HCT116 (cell line): ENCODE measurements around the gene RET. TPM values are rescaled to one million over a fixed set of nuclear protein-coding genes. Genes with fewer than 3 reads are reported as not detected.

Experiments
- ATAC-seq: fragments of 200-7000 bp; cut with Tn5 transposase; 2 replicates; pipeline ENCODE4 v1.9.1; 2020; ENCODE audit warnings: mild to moderate bottlenecking, moderate library complexity
- BruUV-seq: library from RNA; stranded (reverse); fragments of 400-500 nt; replicated peaks from 2 replicates; lab custom pipeline; 2021; lab: Mats Ljungman, UMichigan
- CTCF ChIA-PET: fragments of 300-600 bp; sonication (Branson Sonifier 250); formaldehyde crosslinking; loops from one replicate; lab custom pipeline; 2021; ENCODE audit warnings: antibody characterized with exemption; lab: Charles Lee
- POLR2A ChIA-PET: fragments of 300-600, 350-600 bp; sonication (Branson Sonifier 250); formaldehyde crosslinking; loops from one replicate; lab custom pipeline; 2021; ENCODE audit warnings: antibody characterized with exemption; lab: Charles Lee
- RAD21 ChIA-PET, 2 experiments: fragments of 300-600 bp; sonication (Branson Sonifier 250); formaldehyde crosslinking; loops; one replicate each; lab custom pipeline; 2023; ENCODE audit warnings: low total read pairs in 2 of 2; ENCODE audit not compliant: uncharacterized antibody in 2 of 2, unreplicated experiment in 2 of 2, low non-redundant PET in 1 of 2; lab: Charles Lee
- DNase-seq: peaks from one replicate; pipeline ENCODE4 v3.0.0-alpha.2; 2010; ENCODE audit warnings: low read depth, low spot score
- H2AFZ ChIP-seq: fragments of 200-600 bp; shearing (Covaris generic), sonication (generic); 2 replicates; pipeline ENCODE4 v1.6.1; 2017; ENCODE audit warnings: low read depth, mixed run types, mixed read lengths, antibody characterized with exemption, low read length; ENCODE audit not compliant: poor library complexity, severe bottlenecking
- H3K27ac ChIP-seq: 2 replicates; pipeline ENCODE4 v1.5.1; 2012; ENCODE audit warnings: low read depth, low read length
- H3K27me3 ChIP-seq: fragments of 200-600 bp; sonication (generic); 2 replicates; pipeline ENCODE4 v1.6.1; 2016; ENCODE audit warnings: mixed run types, low read length, mixed read lengths; ENCODE audit not compliant: insufficient read depth
- H3K36me3 ChIP-seq, 2 experiments: fragments of 200-500 bp in 1 of 2; fragments of 200-600 bp in 1 of 2; sonication (Bioruptor generic) in 1 of 2; sonication (generic) in 1 of 2; 2 replicates each; pipeline versions ENCODE4 v1.5.1 to v1.6.1; 2014 to 2016; ENCODE audit warnings: low read length in 2 of 2, inconsistent platforms in 1 of 2, mixed read lengths in 1 of 2, mixed run types in 1 of 2; ENCODE audit not compliant: insufficient read depth in 2 of 2, control insufficient read depth in 1 of 2
- H3K4me1 ChIP-seq, 2 experiments: fragments of 200-600 bp in 1 of 2; sonication (generic) in 1 of 2; 2 replicates each; pipeline versions ENCODE4 v1.5.1 to v1.6.1; 2012 to 2017; ENCODE audit warnings: low read length in 2 of 2, inconsistent platforms in 1 of 2, mild to moderate bottlenecking in 1 of 2, mixed read lengths in 1 of 2, mixed run types in 1 of 2, moderate library complexity in 1 of 2; ENCODE audit not compliant: insufficient read depth in 2 of 2, control insufficient read depth in 1 of 2
- H3K4me2 ChIP-seq: fragments of 200-600 bp; sonication (generic); 2 replicates; pipeline ENCODE4 v1.6.1; 2017; ENCODE audit warnings: mixed run types, low read length, mixed read lengths
- H3K4me3 ChIP-seq, 2 experiments: fragments of 200-600 bp in 1 of 2; sonication (generic) in 1 of 2; replicated peaks in 1 of 2; 2 replicates each; pipeline ENCODE4 v1.5.1; 2011 to 2016; ENCODE audit warnings: low read length in 2 of 2, control low read depth in 1 of 2, low read depth in 1 of 2, mild to moderate bottlenecking in 1 of 2, mixed read lengths in 1 of 2, mixed run types in 1 of 2
- H3K79me2 ChIP-seq: fragments of 200-600 bp; sonication (generic); 2 replicates; pipeline ENCODE4 v1.6.1; 2017; ENCODE audit warnings: mild to moderate bottlenecking, mixed run types, low read length, moderate library complexity, mixed read lengths; ENCODE audit not compliant: insufficient read depth
- H3K9ac ChIP-seq: fragments of 200-600 bp; sonication (generic); 2 replicates; pipeline ENCODE4 v1.6.1; 2016; ENCODE audit warnings: low read length, mixed read lengths
- H3K9me2 ChIP-seq: fragments of 200-600 bp; sonication (generic), shearing (Covaris generic); 2 replicates; pipeline ENCODE4 v1.6.1; 2017; ENCODE audit warnings: mixed run types, mild to moderate bottlenecking, moderate library complexity; ENCODE audit not compliant: insufficient read depth
- H3K9me3 ChIP-seq, 2 experiments: fragments of 200-500 bp in 1 of 2; fragments of 200-600 bp in 1 of 2; sonication (Bioruptor generic) in 1 of 2; sonication (generic) in 1 of 2; 2 replicates each; pipeline ENCODE4 v1.6.1; 2014 to 2017; ENCODE audit warnings: low read length in 2 of 2, mixed read lengths in 2 of 2, inconsistent platforms in 1 of 2, low read depth in 1 of 2, mild to moderate bottlenecking in 1 of 2, mixed run types in 1 of 2, moderate library complexity in 1 of 2; ENCODE audit not compliant: control insufficient read depth in 1 of 2, insufficient read depth in 1 of 2
- H4K20me1 ChIP-seq: fragments of 200-600 bp; sonication (generic), shearing (Covaris generic); 2 replicates; pipeline ENCODE4 v1.6.1; 2017; ENCODE audit warnings: mixed run types, mild to moderate bottlenecking, moderate library complexity; ENCODE audit not compliant: insufficient read depth
- CEBPB ChIP-seq: IDR thresholded peaks from 2 replicates; pipeline ENCODE4 v1.6.1; 2012; ENCODE audit warnings: low read depth
- ELF1 ChIP-seq: IDR thresholded peaks from 2 replicates; pipeline ENCODE4 v1.6.1; 2012; ENCODE audit warnings: low read depth, borderline replicate concordance
- POLR2A ChIP-seq: IDR thresholded peaks from 2 replicates; pipeline ENCODE4 v1.7.0; 2011; ENCODE audit warnings: borderline replicate concordance; ENCODE audit not compliant: insufficient read depth, insufficient read length; ENCODE audit errors: extremely low read depth
- RAD21 ChIP-seq: IDR thresholded peaks from 2 replicates; pipeline ENCODE4 v1.6.1; 2012; ENCODE audit warnings: low read depth, mild to moderate bottlenecking
- SIN3A ChIP-seq: IDR thresholded peaks from 2 replicates; pipeline ENCODE4 v1.6.1; 2012; ENCODE audit warnings: low read depth
- YY1 ChIP-seq: IDR thresholded peaks from 2 replicates; pipeline ENCODE4 v1.6.1; 2011; ENCODE audit warnings: low read length, low read depth, moderate library complexity, mild to moderate bottlenecking; ENCODE audit not compliant: insufficient replicate concordance; ENCODE audit errors: extremely low read depth
- ZNF274 ChIP-seq: fragments of 200-500 bp; sonication (Bioruptor generic); IDR thresholded peaks from 2 replicates; pipeline ENCODE4 v1.6.1; 2014; ENCODE audit warnings: mild to moderate bottlenecking, low read depth, low read length, inconsistent platforms
- intact Hi-C: fragments of 100-400 bp; cut with micrococcal nuclease; formaldehyde crosslinking; loops from 2 replicates; pipeline ENCODE4 v1.10.0; 2022
- total RNA-seq: library from RNA; stranded (reverse); gene quantifications from one replicate; pipeline ENCODE4 v1.2.1, GENCODE V29; 2021; ENCODE audit not compliant: unreplicated experiment
- TF ChIP-seq, protein P1 (sequence below): IDR thresholded peaks from 2 replicates; pipeline ENCODE4 v1.6.1; 2012

RET gene
- total RNA-seq, 1 experiment from 2014 or later = 5.9 TPM

DNA sequence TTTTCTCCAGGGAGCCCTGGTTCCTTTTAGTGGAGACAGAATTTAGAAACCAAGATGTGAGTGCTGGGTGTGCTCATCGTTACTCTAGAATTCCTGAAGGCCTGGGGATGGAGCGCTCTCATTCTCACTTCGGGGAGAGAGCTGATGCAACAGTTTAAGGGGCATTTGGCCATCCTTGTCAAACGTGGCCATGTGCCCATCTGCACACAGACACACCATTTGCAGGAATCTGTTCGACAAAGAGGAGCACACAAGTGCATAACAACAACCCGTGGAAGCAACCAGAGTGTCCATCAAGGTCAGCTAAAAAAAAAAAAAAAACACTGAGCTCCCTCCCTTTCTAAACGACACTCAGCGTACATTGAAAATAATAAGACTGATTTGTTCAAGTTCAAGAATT is 23.0 kb upstream of the RET start:
- no peak overlapping the region for H2AFZ ChIP-seq
- intact Hi-C loops = no loop called here
- CTCF ChIA-PET = no interaction called here
- no peak overlapping the region for H3K4me2 ChIP-seq
- no peak overlapping the region for H3K9ac ChIP-seq
- no peaks in the 10 kb centered on the region for H3K36me3 ChIP-seq
- H3K79me2 ChIP-seq = no peaks in the 10 kb centered on the region
- no peak overlapping the region for H3K27ac ChIP-seq
- TF ChIP-seq ELF1 = no peak
- no peak for TF ChIP-seq SIN3A
- no peak for TF ChIP-seq ZNF274
- TF ChIP-seq YY1 = no peak
- TF ChIP-seq, protein P1, sequence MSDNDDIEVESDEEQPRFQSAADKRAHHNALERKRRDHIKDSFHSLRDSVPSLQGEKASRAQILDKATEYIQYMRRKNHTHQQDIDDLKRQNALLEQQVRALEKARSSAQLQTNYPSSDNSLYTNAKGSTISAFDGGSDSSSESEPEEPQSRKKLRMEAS = no peak
- no peak for TF ChIP-seq CEBPB
- no peak overlapping the region for H3K4me3 ChIP-seq
- H3K9me3 ChIP-seq = no peaks in the 10 kb centered on the region
- no peaks in the 10 kb centered on the region for H4K20me1 ChIP-seq
- RAD21 ChIA-PET = no interaction called here
- no peak for ATAC-seq
- BruUV-seq = no TSS peak
- DNase-seq = no peak
- POLR2A ChIA-PET = no interaction called here
- no peaks in the 10 kb centered on the region for H3K9me2 ChIP-seq
- no peaks in the 10 kb centered on the region for H3K4me1 ChIP-seq
- H3K27me3 ChIP-seq = peaks cover 42% of the 10 kb centered on the region

DNA sequence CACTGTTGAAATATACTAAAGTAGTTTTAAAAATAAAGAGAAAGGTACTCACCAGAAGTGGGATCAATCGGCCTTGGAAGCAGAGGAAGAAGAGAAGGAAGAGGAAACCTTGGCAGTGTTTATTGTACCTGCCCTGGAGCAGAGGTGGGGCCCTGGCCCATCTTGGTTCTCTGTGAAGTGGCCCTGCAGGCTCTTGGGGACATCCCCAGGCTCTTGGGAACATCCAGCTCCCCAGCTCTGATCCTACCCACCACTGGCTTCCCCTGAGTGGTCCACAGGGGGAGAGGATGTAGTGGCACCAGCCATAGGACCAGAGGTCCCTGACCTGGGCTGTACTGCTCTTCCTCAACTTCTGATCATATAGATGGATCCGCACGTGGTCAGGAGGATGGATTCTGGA is 22.3 kb upstream of the RET start:
- ChIA-PET CTCF (no interaction called here), RAD21 (no interaction called here), POLR2A (no interaction called here)
- TF ChIP-seq RAD21 (no peak), POLR2A (no peak)
- H3K4me1 ChIP-seq = no peaks in the 10 kb centered on the region
- intact Hi-C loops = no loop called here
- H2AFZ ChIP-seq = no peak overlapping the region
- no peaks in the 10 kb centered on the region for H4K20me1 ChIP-seq
- H3K36me3 ChIP-seq = no peaks in the 10 kb centered on the region
- ATAC-seq (no peak), DNase-seq (no peak)
- H3K9ac ChIP-seq = no peak overlapping the region
- H3K4me3 ChIP-seq = no peak overlapping the region
- no peaks in the 10 kb centered on the region for H3K9me3 ChIP-seq
- H3K27ac ChIP-seq = no peak overlapping the region
- peaks cover 42% of the 10 kb centered on the region for H3K27me3 ChIP-seq
- no peaks in the 10 kb centered on the region for H3K9me2 ChIP-seq
- no peaks in the 10 kb centered on the region for H3K79me2 ChIP-seq
- no peak overlapping the region for H3K4me2 ChIP-seq
- no TSS peak for BruUV-seq
